Activated CD8-positive, alpha-beta memory T cell treated with anti-CD3 and anti-CD28 coated beads, Interleukin-2, amount 50 U/mL, for 1 hour (primary cell): ENCODE data around the gene PERCC1.

Experiments
- DNase-seq: peaks from one replicate; pipeline ENCODE4 v3.0.0-alpha.2; 2020; ENCODE audit errors: extremely low read depth

PERCC1 gene

DNA sequence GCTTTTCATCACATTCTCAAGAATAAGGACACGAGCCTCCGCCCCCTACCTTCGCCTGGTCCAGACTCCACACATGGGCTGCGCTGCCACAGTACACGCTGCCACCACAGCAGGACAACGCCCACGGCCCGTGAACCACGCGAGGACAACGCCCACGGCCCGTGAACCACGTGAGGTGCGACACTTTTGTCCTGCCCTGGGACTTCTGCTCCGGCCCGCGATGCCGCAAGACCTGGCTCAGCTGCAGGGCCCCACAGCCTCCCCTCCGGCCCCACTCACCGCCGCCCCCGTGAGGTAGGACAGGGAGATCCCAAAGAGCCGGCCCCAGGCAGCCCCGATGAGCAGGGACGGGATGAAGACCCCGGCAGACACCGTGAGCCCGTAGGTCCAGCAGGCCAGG is 19.3 kb downstream of the PERCC1 start:
- DNase-seq: no peak

DNA sequence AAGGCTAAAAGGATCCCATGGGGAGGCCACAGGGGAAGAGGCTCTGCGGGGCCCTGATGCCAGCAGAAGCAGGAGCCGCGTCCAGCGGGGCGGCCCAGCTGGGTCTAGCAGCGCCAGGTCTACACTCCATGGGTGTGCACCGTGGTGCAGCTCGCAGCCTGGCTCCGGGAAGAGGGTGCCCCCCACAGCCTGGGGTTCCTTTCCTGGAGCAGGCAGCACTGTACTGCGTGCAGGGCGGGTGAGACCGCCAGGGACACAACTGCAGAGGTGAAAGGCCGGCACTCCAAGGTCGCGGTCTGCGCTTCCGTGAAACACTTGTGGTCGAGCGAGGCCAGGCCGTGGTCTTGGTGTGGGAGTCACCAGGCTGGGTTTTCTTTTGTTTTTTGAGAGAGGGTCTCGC is 20.0 kb downstream of the PERCC1 start:
- no peak for DNase-seq

DNA sequence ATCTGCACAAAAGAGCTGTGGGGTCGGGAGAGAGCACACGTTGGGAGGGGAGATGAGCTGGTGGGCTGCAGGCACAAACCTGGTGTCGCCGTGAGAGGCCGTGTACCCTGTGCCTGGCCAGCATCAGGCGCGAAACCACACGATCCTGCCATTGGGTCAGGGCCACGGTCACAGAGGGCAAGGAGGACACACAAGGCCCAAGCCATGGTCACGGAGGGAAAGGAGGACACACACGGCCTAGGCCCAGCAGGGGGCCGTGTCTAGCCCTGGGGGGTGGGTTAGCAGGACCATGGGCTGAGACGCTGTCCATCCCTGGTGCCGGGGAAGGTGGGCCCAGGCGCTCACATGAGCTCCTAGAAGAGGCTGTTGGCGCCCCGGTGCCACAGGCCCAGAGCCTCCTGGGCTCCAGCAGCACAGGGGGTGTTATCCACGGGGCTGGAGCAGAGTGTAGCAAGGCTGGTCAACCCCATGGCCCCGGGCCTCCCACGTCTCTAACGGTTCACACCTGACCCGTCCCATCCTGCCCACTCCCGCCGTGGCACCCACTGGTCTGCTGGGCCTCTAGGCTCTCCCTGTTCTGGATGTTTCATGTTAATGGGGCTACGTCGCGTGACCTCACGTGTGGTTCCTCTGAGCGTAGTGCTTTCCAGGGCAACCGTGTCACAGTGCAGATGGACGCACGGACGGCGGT is 21.0 kb downstream of the PERCC1 start:
- no peak for DNase-seq

GRCh38 chr16:1452530-1452929 is 21.7 kb downstream of the PERCC1 start:
- DNase-seq: no peak

DNA sequence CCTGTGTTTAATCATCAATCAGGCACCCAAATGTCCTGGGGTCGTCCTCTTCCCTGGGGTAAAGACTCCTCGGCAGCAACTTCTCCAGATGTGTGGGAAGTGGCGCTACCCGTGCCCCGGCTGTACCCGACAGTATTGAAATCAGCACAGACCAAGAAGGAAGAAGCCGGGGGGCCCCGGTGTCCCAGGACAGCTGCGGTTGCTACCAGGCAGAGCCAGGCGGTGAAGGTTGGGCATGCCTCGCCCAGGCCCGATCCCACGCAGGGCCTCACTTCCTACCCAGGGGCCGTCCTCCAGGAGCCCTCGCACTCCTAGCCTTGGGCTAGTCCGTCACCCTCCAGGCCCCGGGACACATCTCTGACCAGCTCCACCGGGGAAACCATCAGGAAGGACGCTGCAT is 22.4 kb downstream of the PERCC1 start:
- DNase-seq: no peak

DNA sequence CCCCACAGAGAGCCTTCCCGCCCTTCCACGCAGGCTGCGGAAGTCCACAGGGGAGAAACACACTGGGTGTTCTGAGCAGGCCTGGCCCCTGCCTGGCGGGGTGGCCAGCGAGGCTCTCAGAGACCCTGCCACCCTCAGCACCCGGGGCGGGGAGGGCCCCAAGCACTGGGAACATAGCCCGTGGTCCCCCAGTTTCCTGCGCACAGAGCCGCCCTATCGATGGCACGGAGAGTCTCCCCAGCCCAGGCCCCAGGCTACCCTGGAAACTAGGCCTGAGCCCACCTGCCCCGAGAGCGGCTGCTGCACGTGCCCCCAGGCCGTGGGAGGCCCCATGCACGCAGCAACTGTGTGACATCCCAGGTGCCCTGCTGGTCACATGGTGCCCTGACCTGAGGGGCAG is 23.7 kb downstream of the PERCC1 start:
- no peak for DNase-seq

GRCh38 chr16:1455190-1456171 is 24.6 kb downstream of the PERCC1 start:
- no peak for DNase-seq

- no peak for DNase-seq
Observed at GRCh38 chr16:1456951-1457350, 26.1 kb downstream of the PERCC1 start.

DNA sequence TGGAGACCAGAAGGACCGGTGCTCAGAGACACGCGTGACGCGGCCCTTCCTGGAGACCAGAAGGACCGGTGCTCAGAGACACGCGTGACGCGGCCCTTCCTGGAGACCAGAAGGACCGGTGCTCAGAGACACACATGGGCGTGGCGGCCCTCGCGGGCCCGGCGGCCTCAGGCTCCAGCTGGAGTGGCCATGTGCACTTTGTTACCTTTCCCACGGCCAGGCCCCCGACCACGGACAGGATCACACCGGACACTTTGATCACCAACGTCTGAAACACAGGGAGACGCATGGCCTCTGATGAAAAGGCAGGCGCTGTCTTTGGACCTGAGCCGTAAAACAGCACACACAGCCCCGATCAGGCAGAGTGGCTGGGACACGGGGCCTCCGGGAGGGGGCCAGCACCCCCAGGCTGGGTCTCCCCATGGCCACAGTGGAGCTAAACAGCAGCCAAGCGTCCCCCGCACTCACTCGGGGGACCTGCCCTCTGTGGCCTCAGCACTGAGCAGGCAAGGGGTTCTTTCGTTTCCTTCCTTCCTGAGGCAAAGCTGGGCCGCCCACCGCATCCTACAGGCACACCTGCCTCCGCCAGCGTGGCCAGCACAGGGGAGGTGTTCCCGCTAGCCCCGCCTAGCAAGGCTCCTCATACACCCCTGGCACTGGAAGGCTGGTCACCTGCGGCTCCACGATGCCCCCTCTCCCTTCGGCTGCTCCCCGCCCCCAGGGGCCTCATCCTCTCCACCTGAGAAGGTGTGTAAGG is 26.8 kb downstream of the PERCC1 start:
- DNase-seq: no peak

DNA sequence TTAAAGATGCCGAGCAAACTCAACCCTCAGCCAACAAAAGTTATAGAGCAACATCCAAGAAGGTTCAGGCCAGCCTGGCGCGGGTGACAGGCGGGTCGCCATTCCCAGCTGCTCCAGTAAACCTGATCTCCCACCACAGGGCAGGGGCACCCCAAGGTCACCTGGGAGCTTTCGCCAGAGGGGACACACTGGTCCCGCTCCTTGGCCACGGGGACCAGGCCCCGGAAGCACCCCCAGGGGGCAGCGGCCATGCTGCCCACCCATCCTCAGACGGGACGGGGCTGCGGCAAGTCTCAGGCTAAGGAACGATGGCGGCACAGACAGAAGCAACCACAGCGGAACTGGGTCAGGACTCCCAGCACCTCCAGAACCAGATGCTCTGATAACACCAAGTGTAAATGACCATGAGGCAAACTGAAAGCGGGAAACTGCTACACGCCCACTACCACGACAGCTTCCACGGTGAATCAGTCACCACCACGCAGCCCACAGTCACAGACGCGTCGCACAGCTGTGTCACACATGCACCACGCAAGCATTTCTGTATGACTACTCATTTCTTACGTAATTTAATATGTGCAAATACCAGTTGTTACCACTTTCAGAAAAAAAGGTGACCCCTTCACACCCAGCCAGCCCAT is 27.6 kb downstream of the PERCC1 start:
- DNase-seq: no peak

GRCh38 chr16:1458977-1459341 is 28.1 kb downstream of the PERCC1 start:
- no peak for DNase-seq

DNA sequence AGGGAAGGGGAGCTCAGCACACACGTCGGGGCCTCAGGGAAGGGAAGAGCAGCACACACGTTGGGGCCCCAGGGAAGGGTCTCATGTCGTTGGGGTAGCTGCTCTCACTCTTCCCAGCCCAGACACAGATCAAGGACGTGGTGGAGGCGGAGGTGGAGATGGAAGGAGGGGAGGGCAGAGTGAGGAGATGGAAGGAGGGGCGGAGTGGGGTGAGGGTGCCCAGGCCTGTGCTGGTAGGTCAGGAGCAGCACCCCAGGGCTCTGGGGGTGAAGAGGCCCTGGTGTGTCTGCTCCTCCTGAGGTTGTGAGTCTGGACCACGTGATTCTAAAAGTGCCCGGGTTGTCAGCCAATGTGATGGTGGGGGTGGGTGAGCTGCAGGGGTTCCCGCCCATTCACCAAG is 29.1 kb downstream of the PERCC1 start:
- DNase-seq: no peak

DNA sequence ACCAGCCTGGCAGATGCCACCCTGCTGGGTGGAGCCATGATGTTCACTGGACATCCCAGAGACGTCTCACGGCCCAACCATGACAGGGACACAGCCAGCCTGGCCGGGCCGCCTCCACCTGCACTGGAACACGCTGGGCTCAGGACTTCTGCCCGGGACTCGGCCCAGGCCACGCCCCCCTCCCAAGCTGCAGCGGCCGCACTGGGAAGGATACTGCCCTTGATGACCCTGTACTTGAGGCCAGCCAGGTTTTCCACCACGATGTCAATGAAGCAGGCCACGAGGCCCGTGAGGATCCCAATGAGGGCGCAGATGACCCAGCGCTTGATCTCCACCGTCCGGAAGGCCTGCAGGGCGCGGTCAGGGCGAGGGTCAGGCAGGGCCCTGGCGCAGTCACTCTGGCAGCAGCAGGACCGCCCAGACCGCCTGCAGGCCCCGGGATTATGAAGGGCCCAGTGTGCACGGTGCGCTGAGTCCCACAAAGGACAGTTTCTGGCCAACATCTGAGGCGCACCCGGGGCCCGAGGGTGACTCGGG is 29.8 kb downstream of the PERCC1 start:
- DNase-seq: no peak

GRCh38 chr16:1461146-1461545 is 30.3 kb downstream of the PERCC1 start:
- DNase-seq: no peak

GRCh38 chr16:1464196-1464893 is 33.5 kb downstream of the PERCC1 start:
- DNase-seq: no peak

DNA sequence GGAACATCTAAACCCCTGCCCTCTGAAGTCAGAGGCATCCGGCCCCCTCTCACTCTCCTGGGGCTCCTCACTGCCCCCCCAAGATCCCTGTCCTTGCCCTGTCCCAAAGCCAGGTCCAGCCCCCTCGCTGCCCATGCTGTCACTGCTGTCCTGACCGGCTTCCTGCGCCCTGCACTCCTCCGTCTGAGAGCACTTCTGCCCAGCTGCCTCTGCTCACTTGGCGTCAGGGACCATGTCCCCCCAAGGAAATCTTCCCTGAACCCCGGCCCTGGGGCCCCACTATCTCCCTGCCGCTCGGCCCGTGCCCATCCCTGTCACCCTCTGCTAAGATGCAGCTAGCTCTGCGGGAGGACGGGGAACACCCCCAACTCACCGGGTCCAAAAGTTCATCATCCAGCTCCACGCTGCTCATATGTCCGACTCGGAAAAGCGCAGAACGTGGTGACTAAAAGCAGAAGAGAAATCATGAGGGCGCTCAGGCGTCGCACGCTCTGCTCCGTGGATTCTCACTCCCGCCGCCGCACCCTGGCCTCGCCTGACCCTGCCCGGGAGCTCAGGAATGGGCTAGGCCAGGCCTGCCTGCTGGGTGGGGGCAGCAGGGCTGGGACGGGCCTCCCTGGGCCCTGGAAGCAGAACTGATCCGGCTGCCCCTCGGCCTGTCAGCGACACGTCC is 34.2 kb downstream of the PERCC1 start:
- no peak for DNase-seq

GRCh38 chr16:1465567-1465915 is 34.7 kb downstream of the PERCC1 start:
- DNase-seq: no peak

DNA sequence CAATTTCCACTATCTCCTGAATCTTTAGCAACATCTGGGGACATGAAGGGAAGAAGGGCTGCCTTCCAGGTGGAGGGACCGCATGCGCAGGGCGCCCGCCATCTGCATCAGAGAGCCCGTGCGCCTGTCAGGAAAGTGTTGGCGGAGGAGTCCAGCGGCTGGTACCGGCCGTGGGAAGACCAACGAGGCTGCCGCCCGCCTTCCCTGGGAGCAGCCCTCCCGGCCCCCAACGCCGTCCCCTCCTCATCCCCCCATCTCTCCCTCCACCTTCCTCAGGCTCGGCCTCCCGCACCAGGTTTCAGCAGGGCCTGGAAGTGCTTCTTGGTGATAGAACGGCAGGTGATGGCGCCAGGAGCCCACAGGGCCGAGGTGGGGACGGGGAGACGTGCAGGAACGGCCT is 35.2 kb downstream of the PERCC1 start:
- DNase-seq: no peak

DNA sequence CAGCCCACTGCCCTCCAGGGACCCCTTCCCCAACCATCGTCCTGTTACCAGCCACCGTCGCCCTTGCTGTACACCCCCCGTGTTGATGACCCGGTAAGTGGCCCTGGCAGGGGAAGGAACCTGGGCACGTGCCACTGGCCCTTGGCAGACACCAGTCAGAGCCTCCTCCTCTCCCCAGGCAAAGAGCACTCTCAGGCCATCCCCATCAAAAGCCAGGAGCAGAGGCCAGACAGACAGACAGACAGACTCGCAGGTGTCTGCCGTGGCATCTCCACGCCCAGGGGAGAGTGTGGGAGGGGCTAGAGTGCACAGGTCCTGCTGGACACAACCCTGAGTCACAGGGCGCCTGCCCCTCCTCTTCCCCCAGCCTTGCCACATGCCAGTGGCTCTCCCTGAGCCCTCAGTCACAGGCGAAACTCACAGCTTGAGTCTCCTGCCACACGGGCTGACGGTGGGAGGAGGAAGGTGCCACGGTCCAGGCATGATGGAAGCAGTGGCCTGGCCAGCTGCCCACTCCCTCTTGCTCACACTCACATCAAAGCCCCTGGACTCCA is 36.2 kb downstream of the PERCC1 start:
- DNase-seq: no peak

- DNase-seq: no peak
Observed at GRCh38 chr16:1468426-1468810, 37.5 kb downstream of the PERCC1 start.
